GM18507 (cell line): ENCODE measurements around the gene COL6A3.
"Not testable (repeated sequence)": the region's sequence is repeated elsewhere in the genome, so short reads cannot be mapped to it uniquely, and the experiment has no call there.

ENCODE experiments used
- DNase-seq: peaks from one replicate; pipeline ENCODE4 v3.0.0; 2011; ENCODE audit warnings: low read depth; ENCODE audit not compliant: insufficient read length; ENCODE audit errors: extremely low spot score
- FAIRE-seq: peaks from 2 replicates; lab custom pipeline; 2011; peaks lifted over from hg19 to GRCh38; lab: Jason Lieb, UNC

COL6A3 gene

GRCh38 chr2:237421542-237422116 lies 7.7 kb upstream of the COL6A3 start:
- FAIRE-seq (no peak), DNase-seq (no peak)

- DNase-seq, result no peak
- FAIRE-seq, result no peak
Measured at GRCh38 chr2:237418300-237418699, 4.3 kb upstream of the COL6A3 start.

DNA sequence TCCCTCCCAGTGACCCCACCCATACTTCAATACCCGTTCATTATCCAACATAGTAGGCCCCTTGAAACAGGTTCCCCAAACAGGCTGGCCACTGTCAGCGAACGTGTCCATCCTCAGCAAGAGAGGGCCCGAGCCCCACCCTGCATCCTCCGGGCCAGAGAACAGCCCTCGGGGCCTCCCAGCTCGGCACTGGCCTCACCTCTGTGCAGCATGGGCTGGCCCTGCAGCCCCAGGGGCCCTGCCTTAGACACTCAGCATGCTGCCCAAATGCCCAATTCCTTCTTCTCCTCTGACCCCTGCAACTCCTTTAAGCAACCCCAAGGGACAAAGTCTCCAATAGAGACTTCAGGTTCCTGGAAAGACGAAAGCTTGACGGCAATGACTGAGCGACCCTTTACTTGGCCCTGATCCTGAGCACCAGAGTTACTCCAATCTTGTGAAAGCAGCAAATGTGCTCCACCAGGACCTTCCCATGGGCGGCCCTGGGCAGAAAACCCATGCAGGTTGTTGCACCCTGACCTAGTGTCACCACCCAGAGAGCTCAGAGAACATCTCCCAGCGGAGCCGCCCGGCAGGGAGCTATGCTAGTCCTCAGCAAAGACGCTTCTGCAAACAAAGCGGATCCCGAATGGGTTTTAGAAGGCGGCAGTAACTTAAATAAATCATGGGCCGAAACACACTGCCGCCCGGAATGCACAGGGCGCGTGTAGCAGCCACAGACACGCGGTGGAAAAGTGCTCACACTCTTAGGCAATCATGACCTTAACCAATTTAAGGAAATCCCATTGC lies 782 bp downstream of the COL6A3 start:
- no peak for FAIRE-seq
- no peak for DNase-seq

DNA sequence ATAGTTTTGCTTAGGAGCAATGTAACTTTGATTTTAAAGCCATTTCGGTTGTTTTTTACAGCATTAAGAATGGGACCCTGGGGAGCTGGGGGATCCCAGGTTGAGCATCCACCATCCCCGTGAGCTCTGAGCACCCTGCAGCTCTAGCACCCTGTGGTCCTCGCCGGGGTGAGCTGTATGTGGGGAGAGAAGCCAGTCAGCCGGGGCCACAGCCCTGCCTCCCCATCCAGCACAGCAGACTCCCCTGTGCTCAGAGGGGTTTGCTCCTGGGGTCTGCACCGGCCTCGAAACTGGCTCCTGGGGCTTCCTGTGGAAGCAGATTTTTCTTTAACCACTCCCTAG lies 1.3 kb downstream of the COL6A3 start:
- DNase-seq, result no peak
- no peak for FAIRE-seq

DNA sequence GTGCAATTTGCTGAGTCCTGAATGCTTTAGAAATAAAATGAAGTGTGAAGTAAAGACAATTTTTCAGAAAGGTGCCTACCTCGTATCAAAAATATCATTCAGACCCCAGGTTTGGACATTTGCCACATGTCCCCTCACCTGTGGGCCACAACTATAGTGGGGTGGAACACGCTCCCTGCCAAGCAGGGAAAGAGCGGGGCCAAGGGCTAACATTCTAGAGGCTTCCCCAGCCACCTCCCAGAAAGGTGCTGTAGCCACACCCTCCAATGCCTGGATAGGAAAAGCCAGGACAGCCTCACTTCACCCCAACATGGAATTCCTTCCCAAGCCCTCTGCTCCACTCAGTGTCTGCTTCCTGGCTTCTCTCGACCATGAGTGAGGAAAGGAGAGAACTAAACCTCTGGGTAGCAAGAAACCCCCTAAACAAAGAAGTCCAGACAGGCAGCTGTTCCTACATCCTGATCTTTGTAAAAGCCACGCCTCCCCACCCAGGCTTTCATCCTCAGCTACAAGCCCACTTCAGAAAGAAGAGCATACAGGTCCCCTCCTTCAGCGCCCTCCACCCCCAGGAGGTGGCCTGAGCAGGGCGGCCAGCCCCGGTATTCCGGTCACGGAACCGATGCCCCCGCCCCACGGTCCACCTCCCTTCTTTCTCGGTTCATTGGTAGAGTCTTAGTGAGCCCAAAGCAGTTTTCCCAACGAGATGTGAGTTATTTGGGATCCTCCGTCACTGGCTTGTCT lies 2.1 kb downstream of the COL6A3 start:
- DNase-seq (no peak), FAIRE-seq (no peak)

DNA sequence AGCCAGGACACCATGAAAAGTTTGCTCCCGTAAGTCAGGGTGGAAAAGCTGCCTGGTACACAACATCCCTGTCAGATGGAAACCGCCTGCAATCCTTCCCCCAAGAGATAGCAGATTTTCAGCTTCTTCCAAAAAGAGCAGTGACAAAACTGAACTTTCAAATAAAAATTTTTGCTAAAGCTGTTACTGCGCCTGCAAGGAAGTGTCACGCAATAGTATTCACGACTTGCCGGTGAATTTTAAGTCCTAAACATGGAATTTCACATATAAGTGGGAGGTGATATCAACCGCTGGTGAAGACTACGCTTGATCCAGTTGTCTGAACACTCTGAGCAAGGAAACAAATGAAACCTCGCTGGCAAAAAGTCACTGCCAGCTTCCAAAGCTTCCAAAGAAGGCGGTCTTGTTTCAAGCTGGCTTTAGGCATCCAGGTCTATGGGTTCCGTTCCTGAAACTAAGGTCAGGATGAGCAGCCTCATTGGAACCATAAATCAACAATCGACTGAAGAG lies 2.8 kb downstream of the COL6A3 start:
- no peak for FAIRE-seq
- DNase-seq, result no peak

- not testable (repeated sequence) for FAIRE-seq, DNase-seq
Measured at GRCh38 chr2:237409263-237409662, 4.7 kb downstream of the COL6A3 start.

DNA sequence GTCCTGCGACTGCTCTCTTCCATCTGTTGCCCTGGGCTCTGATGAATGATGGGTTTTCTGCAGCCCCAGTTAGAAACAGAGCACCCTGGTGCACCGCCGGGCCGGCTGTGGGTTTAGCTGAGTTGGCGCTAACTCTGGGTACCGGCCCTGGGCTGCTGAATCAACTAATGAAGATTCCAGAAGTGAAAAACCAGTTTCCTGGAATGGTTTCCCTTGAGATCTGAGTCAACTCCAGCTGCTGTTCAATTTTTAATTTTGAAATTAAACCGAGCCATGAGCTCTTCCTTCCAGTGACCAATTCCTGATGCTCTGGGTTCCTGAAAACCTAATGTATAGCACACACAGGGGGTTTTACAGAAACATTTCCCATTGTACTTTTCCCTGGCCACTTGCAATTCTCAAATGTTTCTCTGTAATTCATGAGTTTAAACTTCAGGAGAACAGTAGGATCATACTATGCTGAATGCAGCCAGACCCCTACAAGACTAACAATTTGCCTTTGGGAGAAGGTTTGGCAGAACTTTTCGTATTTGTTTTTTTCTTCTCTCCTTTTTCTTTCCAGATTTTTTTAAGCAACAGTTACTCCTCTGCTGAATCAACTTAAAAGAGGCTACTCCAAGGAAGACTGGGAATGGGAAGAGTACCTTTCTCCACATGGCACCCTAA lies 5.5 kb downstream of the COL6A3 start:
- DNase-seq (no peak), FAIRE-seq (no peak)

DNA sequence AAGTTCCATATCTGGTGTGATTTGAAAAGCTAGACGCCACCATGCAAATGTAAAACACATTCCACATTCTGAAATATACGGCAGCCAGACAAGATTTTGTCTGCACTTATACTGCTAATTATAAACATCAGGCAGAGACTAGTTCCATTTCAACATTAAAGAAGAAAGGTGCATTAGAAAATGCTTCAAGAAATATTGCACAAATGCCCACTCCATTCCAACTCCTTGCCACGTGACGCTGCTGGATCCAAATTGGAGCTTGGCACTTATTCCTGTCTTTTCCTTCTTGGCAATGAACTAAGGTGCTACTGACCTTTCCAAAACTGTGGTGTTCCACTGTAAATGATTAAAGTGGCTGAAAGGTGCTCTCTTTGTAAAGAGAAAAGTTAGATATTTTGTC lies 6.3 kb downstream of the COL6A3 start:
- FAIRE-seq (no peak), DNase-seq (no peak)

GRCh38 chr2:237406371-237406895 lies 7.5 kb downstream of the COL6A3 start:
- FAIRE-seq, result no peak

DNA sequence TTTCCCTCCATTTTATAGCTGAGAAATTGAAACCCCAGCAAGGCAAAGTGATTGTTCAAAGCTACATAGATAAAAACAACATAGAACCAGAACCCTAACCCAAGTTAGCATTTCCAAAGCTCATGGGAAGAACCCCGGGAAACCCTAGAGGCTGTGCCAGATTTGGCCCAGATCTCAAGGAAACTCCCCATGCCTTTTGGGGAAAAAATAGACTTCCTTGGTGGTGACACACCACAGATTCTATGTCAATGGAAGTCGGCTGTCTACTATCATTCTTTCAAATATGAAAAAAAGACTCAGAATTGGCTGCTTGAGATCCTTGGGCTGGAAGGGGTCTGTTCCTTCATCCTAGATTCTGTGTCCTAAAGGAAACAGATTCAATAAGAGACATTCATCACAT lies 8.4 kb downstream of the COL6A3 start:
- DNase-seq, result no peak
- no peak for FAIRE-seq

More at GRCh38 chr2:237406371-237406895, 7.5 kb downstream of the COL6A3 start:
- DNase-seq, result no peak

DNA sequence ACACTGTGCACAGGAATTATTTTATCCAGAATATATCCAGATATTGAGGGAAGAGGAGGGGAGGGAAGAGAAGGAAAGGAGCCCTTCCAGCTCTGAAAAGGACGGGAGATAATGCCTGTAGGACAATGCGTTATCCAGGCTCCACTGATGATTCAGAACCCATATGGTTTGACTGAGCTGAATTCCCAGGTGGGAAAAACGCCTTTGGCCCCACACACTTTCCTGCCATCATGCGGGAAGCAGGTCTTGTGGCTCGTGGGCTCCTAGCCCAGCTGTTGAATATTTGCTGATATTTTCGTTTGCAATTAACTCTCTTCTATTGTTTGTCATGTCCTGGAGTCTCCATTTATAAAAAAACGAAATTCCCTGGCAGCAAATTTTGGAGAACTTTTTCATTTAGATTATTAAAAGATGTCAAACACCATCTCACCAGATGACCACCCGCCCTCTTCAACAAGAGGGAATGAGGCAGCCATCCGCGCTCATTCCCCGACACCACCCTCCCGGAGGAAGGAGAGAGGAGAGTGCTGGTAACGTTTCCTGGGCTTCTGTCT lies 8.9 kb downstream of the COL6A3 start:
- no peak for DNase-seq
- FAIRE-seq, result no peak

DNA sequence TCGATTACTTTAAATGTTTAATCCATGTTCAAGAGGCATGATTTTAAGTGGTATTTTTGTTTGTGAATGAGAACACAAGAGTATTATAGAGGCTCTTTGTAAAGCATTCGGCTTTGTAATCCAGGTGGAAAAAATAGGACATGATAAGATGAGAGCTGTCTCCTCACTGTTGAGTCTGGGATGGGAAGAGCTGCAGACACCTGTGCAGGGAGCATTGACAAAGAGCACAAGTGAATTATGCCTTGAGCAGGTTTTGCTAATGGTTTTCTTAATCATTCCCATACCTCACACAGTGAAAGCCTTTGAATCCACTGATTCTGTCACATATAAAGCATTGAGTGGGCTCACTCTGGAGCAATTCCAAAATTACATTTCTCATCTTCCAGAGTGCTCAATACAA lies 9.6 kb downstream of the COL6A3 start:
- DNase-seq, result no peak
- FAIRE-seq, result no peak

GRCh38 chr2:237403024-237403882 lies 10.7 kb downstream of the COL6A3 start:
- DNase-seq, result no peak
- no peak for FAIRE-seq

DNA sequence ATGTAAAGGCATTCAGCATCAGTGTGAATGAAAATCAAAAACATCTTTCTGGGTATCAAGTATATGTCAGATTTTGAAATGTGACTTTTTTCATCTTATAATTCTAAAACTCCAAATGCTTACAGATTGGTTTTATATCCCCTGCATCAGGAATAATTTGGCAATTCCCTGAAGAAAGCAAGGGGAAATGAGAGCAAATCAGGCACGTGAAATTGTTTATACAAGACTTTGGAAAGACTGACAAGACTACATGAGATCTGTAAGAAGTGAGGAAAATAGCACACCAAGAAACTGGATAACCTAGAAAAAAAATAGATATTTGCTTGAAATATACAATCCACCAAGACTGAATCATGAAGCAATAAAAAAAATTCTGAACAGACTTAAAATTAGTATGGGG lies 13.8 kb downstream of the COL6A3 start:
- FAIRE-seq, result no peak

GRCh38 chr2:237397072-237397471 lies 16.9 kb downstream of the COL6A3 start:
- FAIRE-seq (peak; percentile 21), DNase-seq (no peak)

More for the DNA sequence above, 13.8 kb downstream of the COL6A3 start:
- DNase-seq, result no peak

- no peak for DNase-seq
- no peak for FAIRE-seq
Measured at GRCh38 chr2:237393523-237393922, 20.4 kb downstream of the COL6A3 start.

DNA sequence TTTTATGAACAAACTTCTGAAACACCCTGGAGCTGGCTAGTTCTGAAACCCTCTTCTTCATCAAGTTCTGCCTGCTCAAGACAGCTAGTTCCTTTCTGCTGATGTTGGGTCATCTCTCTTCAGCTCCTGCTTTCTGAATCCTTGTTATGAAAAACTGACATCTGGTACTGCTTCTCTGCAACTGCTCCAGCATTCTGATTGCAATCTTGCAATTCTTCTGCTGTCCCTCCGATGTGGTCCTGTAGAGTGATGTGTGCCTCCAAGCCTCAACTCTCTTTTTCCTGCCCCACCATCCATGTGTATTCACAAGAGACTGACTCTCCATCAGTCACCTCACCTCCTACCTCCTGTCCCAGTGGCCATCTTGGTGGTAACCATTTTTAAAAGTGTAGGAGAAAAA lies 21.8 kb downstream of the COL6A3 start:
- DNase-seq (no peak), FAIRE-seq (no peak)

DNA sequence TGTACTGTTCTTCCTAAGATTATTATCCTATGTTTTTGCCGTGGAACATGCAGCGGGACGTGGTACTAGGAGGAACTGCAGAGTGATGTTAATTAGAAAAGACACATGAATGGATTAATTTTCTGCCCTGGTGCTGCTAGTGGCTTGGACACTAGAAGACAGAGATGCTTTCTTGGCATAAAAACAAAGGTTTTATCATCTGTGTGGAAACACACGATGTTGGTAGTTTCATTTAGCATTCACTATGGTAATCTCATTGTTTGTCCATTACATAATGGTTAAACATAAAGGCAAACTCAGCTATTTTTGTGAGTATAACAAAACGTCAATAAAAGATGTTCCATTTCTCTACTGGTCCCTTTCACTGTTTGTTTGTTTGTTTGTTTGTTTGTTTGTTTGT lies 22.8 kb downstream of the COL6A3 start:
- no peak for DNase-seq
- FAIRE-seq, result no peak
